PC-3 (cell line): Measurements from ENCODE around the gene GSC2.

Experiments
- CTCF ChIP-seq: fragments of 300-600 bp; sonication (generic); conservative IDR thresholded peaks from 2 replicates; pipeline ENCODE4 v1.5.1; 2017; ENCODE audit warnings: antibody characterized with exemption, low read depth, mild to moderate bottlenecking, low read length
- EZH2 ChIP-seq: fragments of 300-600 bp; sonication (generic); IDR thresholded peaks from one replicate; pipeline ENCODE4 v1.6.1; 2017; ENCODE audit warnings: antibody characterized with exemption, mild to moderate bottlenecking, low read length; ENCODE audit not compliant: unreplicated experiment

- TF ChIP-seq CTCF, result no peak
- no peak for TF ChIP-seq EZH2
Observed at GRCh38 chr22:19137384-19138216, 12.5 kb downstream of the GSC2 start.
